AG20443 (cell line): Measurements from ENCODE around the gene MACROD1.

ENCODE experiments used
- DNase-seq: peaks from one replicate; pipeline ENCODE4 v3.0.0; 2012; ENCODE audit warnings: low spot score, mixed read lengths

The MACROD1 gene

GRCh38 chr11:64150481-64151239 is 15.3 kb downstream of the MACROD1 start:
- no peak for DNase-seq

GRCh38 chr11:64150051-64150450 is 15.9 kb downstream of the MACROD1 start:
- DNase-seq: no peak

GRCh38 chr11:64148917-64149617 is 16.8 kb downstream of the MACROD1 start:
- no peak for DNase-seq

- peak; percentile 89 for DNase-seq
Observed at GRCh38 chr11:64148226-64148916, 17.5 kb downstream of the MACROD1 start.

GRCh38 chr11:64146036-64146955 is 19.6 kb downstream of the MACROD1 start:
- DNase-seq: peak; percentile 78

- DNase-seq: no peak
Observed at GRCh38 chr11:64144587-64145472, 21.1 kb downstream of the MACROD1 start.

- DNase-seq: no peak
Observed at GRCh38 chr11:64141081-64141783, 24.7 kb downstream of the MACROD1 start.

- DNase-seq: no peak
Observed at GRCh38 chr11:64140082-64140481, 25.8 kb downstream of the MACROD1 start.

GRCh38 chr11:64139049-64139448 is 26.9 kb downstream of the MACROD1 start:
- no peak for DNase-seq

- DNase-seq: no peak
Observed at GRCh38 chr11:64138398-64138797, 27.5 kb downstream of the MACROD1 start.

GRCh38 chr11:64136765-64137441 is 29.0 kb downstream of the MACROD1 start:
- no peak for DNase-seq

- DNase-seq: no peak
Observed at GRCh38 chr11:64135711-64136110, 30.2 kb downstream of the MACROD1 start.

- no peak for DNase-seq
Observed at GRCh38 chr11:64134963-64135362, 30.9 kb downstream of the MACROD1 start.

- DNase-seq: no peak
Observed at GRCh38 chr11:64132982-64133705, 32.8 kb downstream of the MACROD1 start.

GRCh38 chr11:64132191-64132771 is 33.6 kb downstream of the MACROD1 start:
- DNase-seq: no peak

GRCh38 chr11:64131683-64132190 is 34.2 kb downstream of the MACROD1 start:
- no peak for DNase-seq

GRCh38 chr11:64130618-64131017 is 35.3 kb downstream of the MACROD1 start:
- no peak for DNase-seq

- no peak for DNase-seq
Observed at GRCh38 chr11:64129403-64129802, 36.5 kb downstream of the MACROD1 start.
